HPDE6-E6E7 (cell line): ENCODE results near the gene GCNT4.
"Not testable (repeated sequence)": the region's sequence is repeated elsewhere in the genome, so short reads cannot be mapped to it uniquely, and the experiment has no call there.

ENCODE experiments used
- DNase-seq: peaks from one replicate; pipeline ENCODE4 v3.0.0; 2011; ENCODE audit warnings: missing footprints; ENCODE audit errors: extremely low spot score

Gene GCNT4

GRCh38 chr5:75052192-75053053 lies at the start of gene GCNT4:
GCNT4 (minus strand) TSS chr5:75052558; CDS start chr5:75030037, 22,521 bp downstream.
- no peak for DNase-seq

- DNase-seq = not testable (repeated sequence)
These were observed 43.6 kb upstream of the GCNT4 start for GRCh38 chr5:75095956-75096355.

GRCh38 chr5:75091597-75091996 lies 39.2 kb upstream of the GCNT4 start:
- peak; percentile 15 for DNase-seq

GRCh38 chr5:75089662-75090061 lies 37.3 kb upstream of the GCNT4 start:
- DNase-seq = no peak

- DNase-seq = peak; percentile 34
These were observed 36.8 kb upstream of the GCNT4 start for GRCh38 chr5:75089137-75089536.

GRCh38 chr5:75088648-75089047 lies 36.3 kb upstream of the GCNT4 start:
- DNase-seq = no peak

- DNase-seq = no peak
These were observed 29.2 kb upstream of the GCNT4 start for GRCh38 chr5:75081510-75081909.

GRCh38 chr5:75079346-75079745 lies 27.0 kb upstream of the GCNT4 start:
- DNase-seq = not testable (repeated sequence)

- DNase-seq = no peak
These were observed 25.7 kb upstream of the GCNT4 start for GRCh38 chr5:75078027-75078426.

GRCh38 chr5:75072061-75072460 lies 19.7 kb upstream of the GCNT4 start:
- DNase-seq = no peak

- DNase-seq = no peak
These were observed 18.7 kb upstream of the GCNT4 start for GRCh38 chr5:75071100-75071499.

- no peak for DNase-seq
These were observed 15.1 kb upstream of the GCNT4 start for GRCh38 chr5:75067434-75067833.

GRCh38 chr5:75062925-75063531 lies 10.7 kb upstream of the GCNT4 start:
- no peak for DNase-seq

GRCh38 chr5:75059912-75060545 lies 7.7 kb upstream of the GCNT4 start:
- DNase-seq = no peak

- DNase-seq = no peak
These were observed 6.7 kb upstream of the GCNT4 start for GRCh38 chr5:75058986-75059535.

GRCh38 chr5:75057561-75057960 lies 5.2 kb upstream of the GCNT4 start:
- DNase-seq = no peak

- DNase-seq = no peak
These were observed 3.4 kb upstream of the GCNT4 start for GRCh38 chr5:75055727-75056144.

- no peak for DNase-seq
These were observed 2.0 kb upstream of the GCNT4 start for GRCh38 chr5:75054134-75054930.

GRCh38 chr5:75053304-75054133 lies 1.2 kb upstream of the GCNT4 start:
- peak; percentile 60 for DNase-seq

GRCh38 chr5:75053054-75053303 lies 621 bp upstream of the GCNT4 start:
- DNase-seq = no peak

GRCh38 chr5:75051217-75051751 lies 1.1 kb downstream of the GCNT4 start:
- no peak for DNase-seq
